Panc1 (cell line): ENCODE results near the gene SLC5A2. TPM values are rescaled to one million over a fixed set of nuclear protein-coding genes. Genes with fewer than 3 reads are reported as not detected.

Source experiments
- ATAC-seq: fragments of 200-7000 bp; cut with Tn5 transposase; 2 replicates; pipeline ENCODE4 v1.9.1; 2020; ENCODE audit warnings: mild to moderate bottlenecking, moderate library complexity
- BruUV-seq: library from RNA; stranded (reverse); fragments of 400-500 nt; replicated peaks from 2 replicates; lab custom pipeline; 2021; lab: Mats Ljungman, UMichigan
- CTCF ChIA-PET: fragments of 300-600 bp; sonication (Branson Sonifier 250); formaldehyde crosslinking; loops from one replicate; lab custom pipeline; 2022; ENCODE audit warnings: antibody characterized with exemption; lab: Charles Lee
- POLR2A ChIA-PET: fragments of 300-600 bp; sonication (Branson Sonifier 250); formaldehyde crosslinking; loops from one replicate; lab custom pipeline; 2022; ENCODE audit warnings: antibody characterized with exemption; lab: Charles Lee
- DNase-seq: peaks from one replicate; pipeline ENCODE4 v3.0.0-alpha.2; 2010; ENCODE audit warnings: low read depth, low spot score
- H3K27ac ChIP-seq: 2 replicates; pipeline ENCODE4 v1.5.1; 2011; ENCODE audit warnings: mild to moderate bottlenecking, low read length, inconsistent platforms
- H3K27me3 ChIP-seq: fragments of 200-500 bp; sonication (Bioruptor generic); 2 replicates; pipeline ENCODE4 v1.6.0; 2014; ENCODE audit warnings: low read length, inconsistent platforms; ENCODE audit not compliant: control insufficient read depth, insufficient read depth
- H3K36me3 ChIP-seq: fragments of 200-500 bp; sonication (Bioruptor generic); 2 replicates; pipeline ENCODE4 v1.5.1; 2014; ENCODE audit warnings: inconsistent platforms, mild to moderate bottlenecking, low read length, moderate library complexity; ENCODE audit not compliant: control insufficient read depth, insufficient read depth
- H3K4me1 ChIP-seq: 2 replicates; pipeline ENCODE4 v1.5.1; 2011; ENCODE audit warnings: inconsistent platforms, mild to moderate bottlenecking, low read length, moderate library complexity; ENCODE audit not compliant: control insufficient read depth, insufficient read depth
- H3K4me3 ChIP-seq, 2 experiments: 2 replicates each; pipeline ENCODE4 v1.5.1; 2011 to 2012; ENCODE audit warnings: low read depth in 2 of 2, low read length in 2 of 2, mild to moderate bottlenecking in 2 of 2, inconsistent platforms in 1 of 2, moderate library complexity in 1 of 2
- H3K9me3 ChIP-seq: fragments of 200-500 bp; sonication (Bioruptor generic); 2 replicates; pipeline ENCODE4 v1.5.1; 2014; ENCODE audit warnings: low read depth, mild to moderate bottlenecking, inconsistent platforms, low read length, moderate library complexity; ENCODE audit not compliant: control insufficient read depth, insufficient read depth
- POLR2AphosphoS5 ChIP-seq: IDR thresholded peaks from 2 replicates; pipeline ENCODE4 v1.6.1; 2012; ENCODE audit warnings: mild to moderate bottlenecking, low read depth, low read length, moderate library complexity
- SIN3A ChIP-seq: IDR thresholded peaks from 2 replicates; pipeline ENCODE4 v1.6.1; 2012; ENCODE audit warnings: low read depth, mild to moderate bottlenecking, low read length, moderate library complexity, borderline replicate concordance; ENCODE audit not compliant: insufficient read depth
- TCF7L2 ChIP-seq: IDR thresholded peaks from 2 replicates; pipeline ENCODE4 v1.6.1; 2011; ENCODE audit warnings: mild to moderate bottlenecking, low read depth, low read length, inconsistent platforms
- in situ Hi-C: cut with HindIII; loops from 2 replicates; pipeline ENCODE4 v1.10.0; 2016; ENCODE audit warnings: low sequenced_read_pairs, low pct_unique_long_range_greater_than_20kb
- intact Hi-C: fragments of 100-400 bp; cut with micrococcal nuclease; formaldehyde crosslinking; loops from one replicate; pipeline ENCODE4 v1.10.0; 2022; ENCODE audit not compliant: unreplicated experiment
- total RNA-seq: library from RNA; stranded (reverse); gene quantifications from one replicate; pipeline ENCODE4 v1.2.1, GENCODE V29; 2021; ENCODE audit not compliant: unreplicated experiment
- TF ChIP-seq, protein P1 (sequence below): fragments of 450-650 bp; IDR thresholded peaks from 2 replicates; pipeline ENCODE4 v1.5.1; 2017; ENCODE audit warnings: mild to moderate bottlenecking
- TF ChIP-seq, protein P2 (sequence below), 2 experiments: IDR thresholded peaks; 2 replicates each; pipeline ENCODE4 v1.6.1; 2011 to 2012; ENCODE audit warnings: low read depth in 2 of 2, control low read depth in 1 of 2, low read length in 1 of 2, mild to moderate bottlenecking in 1 of 2, moderate library complexity in 1 of 2; ENCODE audit not compliant: insufficient read depth in 1 of 2

The SLC5A2 gene
- total RNA-seq, 1 experiment from 2014 or later, result 0.15 TPM

DNA sequence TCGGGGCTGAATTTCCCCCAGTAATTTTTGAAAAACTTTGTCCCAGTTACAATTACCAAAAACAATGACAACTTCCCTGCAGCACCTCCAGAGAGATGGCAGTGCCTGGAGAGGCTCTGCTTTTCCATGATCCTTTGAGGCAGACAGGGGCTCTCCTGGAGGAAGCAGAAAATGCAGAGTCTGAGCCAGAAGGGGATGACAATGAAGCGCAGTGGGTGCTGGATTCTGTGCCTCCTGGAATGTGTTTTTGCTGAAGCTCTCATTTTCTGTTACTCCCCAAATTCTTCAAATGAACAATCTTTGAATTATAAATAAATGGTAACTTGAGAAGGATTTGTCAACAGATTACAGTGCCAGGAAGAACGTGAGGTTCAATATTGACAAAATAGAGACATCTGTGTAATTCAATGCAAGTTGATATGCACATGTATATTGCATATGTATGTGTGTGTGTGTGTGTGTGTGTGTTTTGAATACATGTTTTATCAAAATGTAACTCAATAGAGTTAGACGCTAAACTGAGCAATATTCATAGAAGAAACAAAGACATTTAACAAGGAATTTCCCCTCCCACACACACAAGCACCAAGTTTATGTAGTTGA, 35.0 kb downstream of the SLC5A2 start:
- Histone ChIP-seq H3K27me3 (no peaks in the 10 kb centered on the region), H3K9me3 (no peaks in the 10 kb centered on the region), H3K4me3 (no peak overlapping the region), H3K27ac (no peak overlapping the region), H3K4me1 (no peaks in the 10 kb centered on the region), H3K36me3 (no peaks in the 10 kb centered on the region)
- no peak for ATAC-seq
- no TSS peak for BruUV-seq
- ChIA-PET POLR2A (no interaction called here), CTCF (no interaction called here)
- no peak for DNase-seq
- in situ Hi-C loops (no loop called here), intact Hi-C loops (no loop called here)
- TF ChIP-seq TCF7L2 (no peak), SIN3A (no peak), POLR2AphosphoS5 (no peak)
- TF ChIP-seq, protein P1, sequence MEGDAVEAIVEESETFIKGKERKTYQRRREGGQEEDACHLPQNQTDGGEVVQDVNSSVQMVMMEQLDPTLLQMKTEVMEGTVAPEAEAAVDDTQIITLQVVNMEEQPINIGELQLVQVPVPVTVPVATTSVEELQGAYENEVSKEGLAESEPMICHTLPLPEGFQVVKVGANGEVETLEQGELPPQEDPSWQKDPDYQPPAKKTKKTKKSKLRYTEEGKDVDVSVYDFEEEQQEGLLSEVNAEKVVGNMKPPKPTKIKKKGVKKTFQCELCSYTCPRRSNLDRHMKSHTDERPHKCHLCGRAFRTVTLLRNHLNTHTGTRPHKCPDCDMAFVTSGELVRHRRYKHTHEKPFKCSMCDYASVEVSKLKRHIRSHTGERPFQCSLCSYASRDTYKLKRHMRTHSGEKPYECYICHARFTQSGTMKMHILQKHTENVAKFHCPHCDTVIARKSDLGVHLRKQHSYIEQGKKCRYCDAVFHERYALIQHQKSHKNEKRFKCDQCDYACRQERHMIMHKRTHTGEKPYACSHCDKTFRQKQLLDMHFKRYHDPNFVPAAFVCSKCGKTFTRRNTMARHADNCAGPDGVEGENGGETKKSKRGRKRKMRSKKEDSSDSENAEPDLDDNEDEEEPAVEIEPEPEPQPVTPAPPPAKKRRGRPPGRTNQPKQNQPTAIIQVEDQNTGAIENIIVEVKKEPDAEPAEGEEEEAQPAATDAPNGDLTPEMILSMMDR, result no peak
- TF ChIP-seq, protein P2, sequence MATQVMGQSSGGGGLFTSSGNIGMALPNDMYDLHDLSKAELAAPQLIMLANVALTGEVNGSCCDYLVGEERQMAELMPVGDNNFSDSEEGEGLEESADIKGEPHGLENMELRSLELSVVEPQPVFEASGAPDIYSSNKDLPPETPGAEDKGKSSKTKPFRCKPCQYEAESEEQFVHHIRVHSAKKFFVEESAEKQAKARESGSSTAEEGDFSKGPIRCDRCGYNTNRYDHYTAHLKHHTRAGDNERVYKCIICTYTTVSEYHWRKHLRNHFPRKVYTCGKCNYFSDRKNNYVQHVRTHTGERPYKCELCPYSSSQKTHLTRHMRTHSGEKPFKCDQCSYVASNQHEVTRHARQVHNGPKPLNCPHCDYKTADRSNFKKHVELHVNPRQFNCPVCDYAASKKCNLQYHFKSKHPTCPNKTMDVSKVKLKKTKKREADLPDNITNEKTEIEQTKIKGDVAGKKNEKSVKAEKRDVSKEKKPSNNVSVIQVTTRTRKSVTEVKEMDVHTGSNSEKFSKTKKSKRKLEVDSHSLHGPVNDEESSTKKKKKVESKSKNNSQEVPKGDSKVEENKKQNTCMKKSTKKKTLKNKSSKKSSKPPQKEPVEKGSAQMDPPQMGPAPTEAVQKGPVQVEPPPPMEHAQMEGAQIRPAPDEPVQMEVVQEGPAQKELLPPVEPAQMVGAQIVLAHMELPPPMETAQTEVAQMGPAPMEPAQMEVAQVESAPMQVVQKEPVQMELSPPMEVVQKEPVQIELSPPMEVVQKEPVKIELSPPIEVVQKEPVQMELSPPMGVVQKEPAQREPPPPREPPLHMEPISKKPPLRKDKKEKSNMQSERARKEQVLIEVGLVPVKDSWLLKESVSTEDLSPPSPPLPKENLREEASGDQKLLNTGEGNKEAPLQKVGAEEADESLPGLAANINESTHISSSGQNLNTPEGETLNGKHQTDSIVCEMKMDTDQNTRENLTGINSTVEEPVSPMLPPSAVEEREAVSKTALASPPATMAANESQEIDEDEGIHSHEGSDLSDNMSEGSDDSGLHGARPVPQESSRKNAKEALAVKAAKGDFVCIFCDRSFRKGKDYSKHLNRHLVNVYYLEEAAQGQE (IDR thresholded peaks at IDR 0.05; ENCODE audit: insufficient read depth in 1 of 2, low read depth in 2 of 2, low read length in 1 of 2), result no peak

DNA sequence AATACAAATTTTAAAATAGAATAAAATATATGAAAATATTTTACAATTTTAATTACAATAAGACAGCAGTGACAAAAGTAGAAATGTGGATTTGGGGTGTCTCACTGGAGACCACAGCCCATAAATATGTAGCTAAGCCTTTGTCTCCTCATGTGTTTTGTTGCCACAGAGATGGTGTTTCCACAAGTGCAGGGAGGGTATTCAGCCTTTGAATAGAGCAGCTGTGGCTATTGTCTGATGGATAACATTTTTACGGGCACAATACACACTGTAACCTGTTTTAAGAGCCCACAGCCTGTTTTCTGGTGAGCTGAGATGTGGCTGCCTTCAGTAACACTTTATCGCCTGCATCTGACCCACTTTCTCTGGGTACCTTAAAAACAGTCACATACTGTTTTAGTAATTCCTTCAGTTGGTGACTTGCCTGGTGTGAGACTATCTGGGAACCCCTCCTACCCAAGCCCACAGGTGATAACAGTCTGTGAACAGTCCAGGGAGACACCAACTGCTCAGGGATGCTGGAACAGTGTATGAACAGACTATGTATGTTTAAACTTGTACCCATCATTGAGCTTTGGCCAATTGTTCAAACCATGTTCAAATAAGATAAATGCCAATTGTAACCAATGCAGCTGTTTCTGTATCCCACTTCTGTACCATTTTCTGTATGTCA, 37.0 kb downstream of the SLC5A2 start:
- no TSS peak for BruUV-seq
- CTCF ChIA-PET, result no interaction called here
- DNase-seq (no peak), ATAC-seq (no peak)
- Histone ChIP-seq H3K4me1 (no peaks in the 10 kb centered on the region), H3K27ac (no peak overlapping the region), H3K4me3 (no peak overlapping the region), H3K9me3 (no peaks in the 10 kb centered on the region), H3K27me3 (no peaks in the 10 kb centered on the region), H3K36me3 (no peaks in the 10 kb centered on the region)
- POLR2A ChIA-PET, result no interaction called here
- TF ChIP-seq TCF7L2 (no peak), SIN3A (no peak), POLR2AphosphoS5 (no peak)
- TF ChIP-seq, protein P2 (IDR thresholded peaks at IDR 0.05; ENCODE audit: insufficient read depth in 1 of 2, low read depth in 2 of 2, low read length in 1 of 2), result no peak
- TF ChIP-seq, protein P1, result no peak
- in situ Hi-C loops (no loop called here), intact Hi-C loops (no loop called here)
